ENCODE results near the gene DGUOK.
A peak's percentile ranks its signal among the peaks of the same experiment; 100 is the strongest.
"Not testable (repeated sequence)": the region's sequence is repeated elsewhere in the genome, so short reads cannot be mapped to it uniquely, and the experiment has no call there.

The DGUOK gene

DNA sequence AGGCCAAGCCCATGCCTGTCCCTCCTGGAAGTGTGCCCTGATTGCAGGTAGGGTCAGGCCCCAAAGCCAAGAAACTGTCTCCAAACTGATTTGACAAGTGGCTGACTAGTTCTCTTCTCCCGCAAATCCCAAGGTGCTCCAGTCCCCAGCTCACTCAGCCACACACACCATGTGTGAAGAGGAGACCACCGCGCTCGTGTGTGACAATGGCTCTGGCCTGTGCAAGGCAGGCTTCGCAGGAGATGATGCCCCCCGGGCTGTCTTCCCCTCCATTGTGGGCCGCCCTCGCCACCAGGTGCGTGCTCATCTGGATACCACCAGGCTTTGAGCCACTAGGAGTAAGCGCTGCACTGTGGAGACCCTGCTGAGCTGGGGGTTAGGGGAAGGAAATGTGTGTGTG lies 25.5 kb upstream of the DGUOK start:
- no peak for DNase-seq (ENCODE audit: low spot score)

DNA sequence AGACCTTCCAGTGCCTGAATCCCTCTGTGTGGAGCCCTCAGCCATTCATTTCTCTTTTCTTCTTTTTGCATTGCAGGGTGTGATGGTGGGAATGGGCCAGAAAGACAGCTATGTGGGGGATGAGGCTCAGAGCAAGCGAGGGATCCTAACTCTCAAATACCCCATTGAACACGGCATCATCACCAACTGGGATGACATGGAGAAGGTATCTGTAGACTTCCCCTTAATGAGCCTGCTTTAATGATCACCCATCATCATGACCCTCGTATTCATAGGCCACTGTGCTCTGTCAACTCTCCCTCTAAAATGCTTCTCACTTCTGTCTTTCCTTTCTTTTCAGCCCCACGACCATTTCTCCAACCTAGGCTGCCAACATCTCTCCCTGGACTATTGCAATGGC lies 24.4 kb upstream of the DGUOK start:
- no peak for DNase-seq (ENCODE audit: low spot score)

DNA sequence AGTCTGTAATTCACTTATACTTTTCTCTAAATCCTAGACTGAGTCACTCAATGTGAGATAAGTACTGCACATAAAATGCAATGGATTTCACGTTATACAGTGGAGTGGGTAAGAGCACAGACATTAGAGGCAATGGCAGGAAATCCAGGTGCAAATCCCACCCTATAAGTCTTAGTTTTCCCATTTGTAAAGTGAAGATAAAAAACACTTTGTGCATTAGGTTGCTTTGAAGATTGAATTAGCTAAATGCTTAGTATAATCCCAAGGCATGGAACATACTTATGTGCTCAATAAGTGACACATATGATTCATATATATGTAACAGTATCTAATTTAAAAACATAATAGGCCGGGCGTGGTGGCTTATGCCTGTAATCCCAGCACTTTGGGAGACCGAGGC lies 23.4 kb upstream of the DGUOK start:
- no peak for DNase-seq (ENCODE audit: low spot score)

DNA sequence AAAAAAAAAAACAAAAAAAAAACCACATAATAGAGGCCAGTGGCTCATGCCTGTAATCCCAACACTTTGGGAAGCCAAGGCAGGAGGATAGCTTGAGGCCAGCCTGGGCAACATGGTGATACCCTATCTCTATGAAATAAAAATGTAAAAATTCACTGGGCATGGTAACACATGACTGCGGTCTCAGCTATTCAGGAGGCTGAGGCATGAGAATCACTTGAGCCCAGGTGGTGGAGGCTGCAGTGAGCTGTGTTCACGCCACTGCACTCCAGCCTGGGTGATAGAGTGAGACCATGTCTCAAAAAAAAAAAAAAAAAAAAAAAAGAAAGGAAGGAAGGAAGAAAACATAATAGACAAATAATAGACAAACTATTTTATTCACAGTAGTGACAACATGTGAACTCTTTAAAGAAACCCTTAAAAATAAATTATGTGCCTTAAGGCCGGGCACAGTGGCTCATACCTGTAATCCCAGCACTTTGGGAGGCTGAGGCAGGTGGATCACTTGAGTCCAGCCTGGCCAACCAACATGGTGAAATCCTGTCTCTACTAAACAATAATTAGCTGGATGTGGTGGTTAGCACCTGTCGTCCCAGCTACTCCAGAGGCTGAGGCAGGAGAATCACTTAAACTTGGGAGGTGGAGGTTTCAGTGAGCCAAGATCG lies 22.6 kb upstream of the DGUOK start:
- DNase-seq (ENCODE audit: low spot score), result not testable (repeated sequence)

DNA sequence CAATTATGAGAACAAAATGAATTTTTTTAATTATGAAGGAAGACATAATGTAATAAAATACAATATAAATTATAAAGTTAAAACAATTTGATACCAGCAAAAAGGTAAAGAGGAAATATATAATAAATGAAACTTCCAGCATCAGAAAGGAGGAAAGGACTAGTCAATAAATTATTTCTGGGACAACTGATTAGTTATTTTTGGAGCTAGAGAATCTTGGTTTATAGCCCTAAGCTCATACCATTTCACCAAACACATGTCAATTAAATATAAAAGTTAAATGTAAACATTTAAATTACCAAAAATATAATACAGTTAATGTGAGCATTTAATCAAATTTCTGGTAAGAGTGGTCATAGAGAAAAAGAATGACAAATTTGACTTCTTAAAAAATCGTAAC lies 21.7 kb upstream of the DGUOK start:
- DNase-seq (ENCODE audit: low spot score), result no peak

DNA sequence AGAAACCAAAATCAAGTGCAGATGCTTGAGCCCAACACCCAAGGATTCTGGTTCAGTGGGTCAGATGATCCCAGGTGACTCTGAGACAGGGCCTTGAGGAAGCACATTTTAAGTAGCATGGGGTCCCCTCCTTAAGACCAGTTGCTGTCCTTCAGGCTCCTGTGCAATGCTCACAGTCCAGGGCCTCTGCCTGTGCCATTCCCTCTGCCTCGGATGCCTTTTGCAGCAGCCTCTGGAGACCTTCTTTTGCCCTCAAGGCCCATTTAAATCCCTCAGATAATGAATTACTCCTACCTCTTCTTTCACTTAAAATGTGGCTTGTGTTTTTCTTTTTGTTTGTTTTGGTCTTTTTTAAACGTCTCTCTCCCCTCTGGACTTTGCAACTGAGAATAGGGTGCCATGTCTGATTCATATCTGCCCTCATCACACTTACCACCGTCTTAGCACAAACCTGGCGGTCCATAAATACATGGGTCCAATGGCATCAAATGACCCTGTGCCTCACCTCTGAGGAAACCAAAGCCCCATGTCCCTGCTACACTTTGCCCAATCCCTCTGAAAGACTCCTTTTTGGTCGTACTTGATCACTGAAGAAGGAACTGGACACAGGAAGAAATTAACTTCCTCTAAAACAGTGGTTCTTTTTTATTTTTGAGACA lies 19.7 kb upstream of the DGUOK start:
- no peak for DNase-seq (ENCODE audit: low spot score)

DNA sequence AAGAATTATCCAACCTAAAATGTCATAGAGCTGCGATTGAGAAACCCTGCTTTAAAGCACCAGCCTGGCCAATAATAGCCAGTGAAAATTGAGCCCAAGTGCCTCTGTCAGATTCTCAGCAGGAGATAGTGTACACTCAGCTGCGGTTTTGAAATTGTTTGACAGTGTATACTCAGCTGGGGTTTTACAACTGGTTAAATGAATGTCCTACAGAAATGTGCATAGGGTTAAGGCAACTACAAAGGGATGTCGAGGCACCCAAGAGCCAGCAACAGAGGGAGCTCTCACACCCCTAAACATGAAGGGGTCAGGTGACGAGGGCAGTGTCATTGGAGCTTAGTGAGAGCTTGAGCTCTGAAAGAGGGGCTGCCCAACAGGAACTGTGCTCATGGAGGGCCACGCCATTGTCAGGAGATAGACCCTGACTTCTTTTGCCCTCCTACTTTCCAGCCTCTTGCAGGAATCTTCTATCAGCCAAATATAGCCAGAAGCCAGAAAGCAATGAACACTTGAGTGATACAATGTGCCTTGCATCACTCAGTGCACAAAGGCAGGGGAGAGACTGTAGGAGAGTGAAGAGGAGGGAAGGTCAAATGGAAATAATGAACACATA lies 18.7 kb upstream of the DGUOK start:
- DNase-seq (ENCODE audit: low spot score), result peak; percentile 71

DNA sequence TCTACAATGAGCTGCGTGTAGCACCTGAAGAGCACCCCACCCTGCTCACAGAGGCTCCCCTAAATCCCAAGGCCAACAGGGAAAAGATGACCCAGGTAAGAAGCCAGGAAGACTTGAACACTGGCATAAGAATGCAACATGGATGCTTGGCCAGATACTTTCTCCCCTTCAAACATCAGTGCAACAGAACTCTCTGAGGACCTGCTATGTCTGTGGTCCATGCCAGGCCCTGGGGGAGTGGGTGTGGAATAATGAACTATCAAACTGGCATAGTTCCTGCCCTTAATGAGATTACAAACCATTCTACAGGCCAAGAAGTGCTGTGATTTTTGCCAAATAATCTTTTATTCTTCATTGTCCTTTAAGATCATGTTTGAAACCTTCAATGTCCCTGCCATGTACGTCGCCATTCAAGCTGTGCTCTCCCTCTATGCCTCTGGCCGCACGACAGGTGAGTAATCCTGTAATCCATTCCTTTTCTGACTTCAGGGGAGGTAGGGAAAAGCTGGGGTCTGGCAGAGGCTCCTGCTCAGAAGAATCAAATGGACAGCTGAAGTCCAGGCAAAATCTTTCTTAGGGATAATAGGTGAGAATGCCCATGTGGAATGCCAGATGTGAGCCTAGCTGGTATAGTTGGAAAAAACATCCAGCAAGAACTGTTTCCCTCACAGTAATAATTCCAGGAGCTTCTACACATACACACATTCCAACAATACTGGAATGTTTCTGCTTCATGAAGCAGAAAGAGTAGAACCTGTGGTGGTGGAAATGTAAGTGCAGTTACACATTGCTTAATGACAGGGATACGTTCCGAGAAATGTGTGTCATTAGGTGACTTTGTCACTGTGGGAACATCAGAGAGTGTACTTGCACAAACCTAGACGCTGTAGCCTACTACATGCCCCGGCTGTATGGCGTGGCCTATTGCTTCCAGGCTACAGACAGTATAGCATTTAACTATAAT lies 17.7 kb upstream of the DGUOK start:
- DNase-seq (ENCODE audit: low spot score), result no peak

DNA sequence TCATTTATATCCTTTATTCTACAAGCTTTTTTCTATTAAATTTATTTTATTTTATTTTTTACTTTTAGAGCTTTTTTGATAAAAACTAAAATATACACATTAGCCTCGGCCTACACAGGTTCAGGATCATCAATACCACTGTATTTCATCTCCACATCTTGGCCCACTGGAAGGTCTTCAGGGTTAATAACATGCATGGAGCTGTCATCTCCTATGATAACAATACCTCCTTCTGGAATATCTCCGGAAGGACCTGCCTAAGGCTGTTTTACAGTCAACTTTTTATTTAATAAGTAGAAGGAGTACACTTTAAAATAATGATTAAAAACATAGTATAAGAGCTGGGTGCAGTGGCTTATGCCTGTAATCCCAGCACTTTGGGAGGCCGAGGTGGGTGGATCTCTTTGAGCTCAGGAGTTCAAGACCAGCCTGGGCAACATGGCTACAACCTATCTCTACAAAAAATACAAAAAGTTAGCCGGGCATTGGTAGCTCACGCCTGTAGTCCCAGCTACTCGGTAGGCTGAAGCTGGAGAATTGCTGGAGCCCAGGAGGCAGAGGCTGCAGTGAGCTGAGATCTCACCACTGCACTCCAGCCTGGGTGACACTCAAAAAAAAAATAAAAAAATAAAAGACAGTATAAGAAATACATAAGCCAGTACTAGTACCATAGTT lies 15.7 kb upstream of the DGUOK start:
- DNase-seq (ENCODE audit: low spot score), result no peak

DNA sequence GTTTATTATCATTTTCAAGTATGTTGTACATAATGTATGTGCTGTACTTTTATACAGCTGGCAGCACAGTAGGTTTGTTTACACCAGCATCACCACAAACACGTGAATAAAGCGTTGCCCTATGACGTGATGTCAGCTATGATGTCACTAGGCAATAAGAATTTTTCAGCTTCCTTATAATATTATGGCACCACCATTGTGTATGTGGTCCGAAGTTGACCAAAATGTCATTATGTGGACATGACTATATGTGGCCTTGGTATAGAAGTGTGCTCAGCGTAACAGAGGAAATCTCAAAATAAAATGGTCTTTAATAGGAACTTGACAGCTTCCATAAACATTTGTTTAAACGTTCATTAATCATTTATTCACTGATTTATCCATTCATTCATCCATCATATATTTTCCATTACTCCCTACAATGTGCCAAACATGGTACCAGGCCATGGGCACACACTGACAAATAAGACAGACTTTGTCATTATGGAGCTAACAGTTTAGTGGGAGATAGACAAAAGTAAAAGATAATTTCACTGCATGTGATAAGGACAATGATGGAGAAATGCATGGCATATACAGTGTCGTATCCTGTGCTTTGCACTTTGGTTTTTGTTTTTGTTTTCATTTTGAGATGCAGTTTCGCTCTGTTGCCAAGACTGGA lies 15.0 kb upstream of the DGUOK start:
- DNase-seq (ENCODE audit: low spot score), result no peak

DNA sequence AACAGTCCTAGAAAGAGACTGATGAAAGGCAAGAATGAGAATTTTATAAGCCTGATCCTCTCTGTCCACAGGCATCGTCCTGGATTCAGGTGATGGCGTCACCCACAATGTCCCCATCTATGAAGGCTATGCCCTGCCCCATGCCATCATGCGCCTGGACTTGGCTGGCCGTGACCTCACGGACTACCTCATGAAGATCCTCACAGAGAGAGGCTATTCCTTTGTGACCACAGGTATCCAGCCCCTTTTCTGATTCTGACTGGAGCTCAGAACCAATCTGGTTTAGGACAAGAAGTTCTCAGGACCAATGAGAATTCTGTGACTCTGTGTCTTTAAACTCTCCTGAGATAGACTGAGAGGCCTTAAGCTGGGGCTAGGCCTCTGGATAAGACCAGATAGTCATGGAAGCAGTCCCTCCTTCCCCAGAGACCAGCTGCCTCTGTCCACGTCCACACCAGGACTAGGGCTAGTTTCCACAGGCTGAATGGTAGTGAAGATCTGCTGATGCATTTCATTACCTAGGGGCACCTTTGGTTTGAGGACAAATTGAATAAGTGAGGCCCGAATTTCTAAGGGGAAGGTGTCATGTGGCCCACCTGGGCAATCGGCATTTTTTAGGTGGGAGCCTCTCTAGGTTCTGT lies 13.1 kb upstream of the DGUOK start:
- DNase-seq (ENCODE audit: low spot score), result no peak

DNA sequence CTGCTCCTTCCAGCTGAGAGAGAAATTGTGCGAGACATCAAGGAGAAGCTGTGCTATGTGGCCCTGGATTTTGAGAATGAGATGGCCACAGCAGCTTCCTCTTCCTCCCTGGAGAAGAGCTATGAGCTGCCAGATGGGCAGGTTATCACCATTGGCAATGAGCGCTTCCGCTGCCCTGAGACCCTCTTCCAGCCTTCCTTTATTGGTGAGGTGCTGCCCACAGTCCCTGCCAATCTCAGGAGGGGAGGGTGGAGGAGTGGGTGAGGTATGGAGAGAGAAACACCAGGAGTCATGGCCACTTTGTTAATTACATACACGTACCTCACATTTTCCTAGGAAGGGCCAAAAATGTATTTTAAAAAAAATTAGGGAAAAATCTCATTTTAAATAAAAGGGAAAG lies 12.0 kb upstream of the DGUOK start:
- no peak for DNase-seq (ENCODE audit: low spot score)

DNA sequence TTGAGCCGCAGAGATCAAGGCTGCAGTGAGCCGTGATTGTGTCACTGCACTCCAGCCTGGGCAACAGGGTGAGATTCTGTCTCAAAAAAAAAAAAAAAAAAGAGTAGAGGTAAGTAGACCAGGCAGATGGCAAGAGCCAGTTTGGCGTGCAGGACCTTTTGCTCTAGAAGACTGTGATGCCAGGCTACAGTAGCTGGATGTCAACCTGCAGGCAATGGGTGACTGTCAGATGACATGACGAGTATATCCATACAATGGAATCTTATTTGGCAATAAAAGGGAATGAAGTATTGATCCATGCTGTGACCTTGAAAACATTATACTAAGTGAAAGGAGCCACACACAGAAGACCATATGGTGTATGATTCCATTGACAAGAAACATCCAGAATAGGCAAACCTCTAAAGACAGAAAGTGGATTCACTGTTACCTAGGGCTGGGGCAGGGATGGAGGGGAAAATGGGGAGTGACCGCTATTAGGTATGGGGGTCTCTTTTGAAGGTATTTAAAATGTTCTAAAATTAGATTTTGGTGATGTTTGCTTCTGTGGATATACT lies 11.2 kb upstream of the DGUOK start:
- no peak for DNase-seq (ENCODE audit: low spot score)

DNA sequence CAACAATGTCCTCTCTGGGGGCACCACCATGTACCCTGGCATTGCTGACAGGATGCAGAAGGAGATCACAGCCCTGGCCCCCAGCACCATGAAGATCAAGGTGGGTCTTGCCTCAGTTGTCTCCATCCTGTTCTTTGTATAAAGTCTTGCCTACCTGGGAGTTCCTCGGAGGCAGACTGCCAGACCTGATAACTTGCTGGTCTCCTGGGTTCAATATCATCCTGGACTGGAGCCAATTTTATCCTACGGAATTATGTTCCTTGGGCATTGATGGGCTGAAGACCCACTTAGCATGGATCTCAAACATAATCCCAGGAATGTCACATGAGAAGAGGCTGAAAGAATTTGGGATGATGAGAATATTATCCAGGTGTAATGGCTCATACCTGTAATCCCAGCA lies 10.0 kb upstream of the DGUOK start:
- no peak for DNase-seq (ENCODE audit: low spot score)

DNA sequence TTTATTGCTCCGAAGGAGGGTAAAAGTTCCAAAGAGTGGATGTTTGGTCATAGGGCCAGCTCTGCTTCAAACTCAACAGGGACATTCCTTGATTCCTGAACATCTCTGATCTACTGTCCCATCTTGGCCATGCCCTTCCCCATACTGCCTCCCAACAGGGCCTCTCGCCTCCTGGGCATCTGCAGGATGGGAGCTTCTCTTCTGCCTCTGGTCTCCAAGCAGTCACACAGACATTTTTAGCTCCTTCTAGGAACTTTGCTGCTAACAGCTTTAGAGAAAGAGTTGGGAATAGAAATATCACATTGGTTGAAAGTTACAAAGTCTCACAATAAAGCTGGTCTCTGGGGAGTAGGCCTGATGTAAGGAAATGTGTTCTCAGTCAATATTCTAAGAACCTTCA lies 9.4 kb upstream of the DGUOK start:
- DNase-seq (ENCODE audit: low spot score), result no peak

DNA sequence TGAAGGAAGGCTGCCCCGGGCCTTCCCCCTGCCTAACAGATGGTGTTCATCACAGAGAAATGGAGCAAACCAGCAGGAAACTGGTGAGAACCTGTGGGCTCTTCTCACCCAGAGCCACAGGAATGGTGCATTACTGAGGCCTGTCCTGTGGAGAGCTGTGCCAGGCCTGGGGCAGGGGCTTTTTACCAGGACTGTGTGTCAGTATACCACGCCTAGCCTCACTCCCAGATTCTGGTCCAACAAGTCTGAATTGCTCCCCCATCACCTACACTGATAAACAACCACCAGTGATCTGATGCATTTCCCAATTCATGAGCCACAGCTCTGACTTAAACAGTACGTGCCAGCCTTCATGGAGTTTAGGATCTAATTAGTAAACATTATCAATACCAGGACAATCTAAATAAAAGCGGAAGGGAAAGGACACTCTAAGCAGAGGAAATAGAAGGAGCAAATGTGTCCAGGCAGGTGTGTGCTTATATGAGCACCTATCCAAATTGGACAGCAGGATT lies 8.9 kb upstream of the DGUOK start:
- DNase-seq (ENCODE audit: low spot score), result no peak

DNA sequence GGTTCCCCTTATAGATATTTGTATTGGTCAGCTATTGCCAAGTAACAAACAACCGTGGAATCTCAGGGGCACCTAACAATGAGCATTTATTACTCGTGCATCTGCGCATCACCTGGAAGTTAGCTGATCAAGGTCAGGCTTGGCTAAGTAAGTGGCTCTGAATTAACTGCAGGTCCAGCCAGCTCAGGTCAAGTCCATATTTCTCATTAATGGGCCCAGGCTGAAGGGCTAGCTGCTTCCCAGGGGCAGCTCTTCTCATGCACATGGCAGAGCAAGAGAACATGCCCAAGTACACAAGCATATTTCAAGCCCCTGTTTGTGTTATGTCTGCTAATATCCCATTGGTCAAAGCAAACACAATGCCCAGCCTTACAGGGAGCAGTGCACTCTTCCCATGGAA lies 7.8 kb upstream of the DGUOK start:
- DNase-seq (ENCODE audit: low spot score), result no peak

DNA sequence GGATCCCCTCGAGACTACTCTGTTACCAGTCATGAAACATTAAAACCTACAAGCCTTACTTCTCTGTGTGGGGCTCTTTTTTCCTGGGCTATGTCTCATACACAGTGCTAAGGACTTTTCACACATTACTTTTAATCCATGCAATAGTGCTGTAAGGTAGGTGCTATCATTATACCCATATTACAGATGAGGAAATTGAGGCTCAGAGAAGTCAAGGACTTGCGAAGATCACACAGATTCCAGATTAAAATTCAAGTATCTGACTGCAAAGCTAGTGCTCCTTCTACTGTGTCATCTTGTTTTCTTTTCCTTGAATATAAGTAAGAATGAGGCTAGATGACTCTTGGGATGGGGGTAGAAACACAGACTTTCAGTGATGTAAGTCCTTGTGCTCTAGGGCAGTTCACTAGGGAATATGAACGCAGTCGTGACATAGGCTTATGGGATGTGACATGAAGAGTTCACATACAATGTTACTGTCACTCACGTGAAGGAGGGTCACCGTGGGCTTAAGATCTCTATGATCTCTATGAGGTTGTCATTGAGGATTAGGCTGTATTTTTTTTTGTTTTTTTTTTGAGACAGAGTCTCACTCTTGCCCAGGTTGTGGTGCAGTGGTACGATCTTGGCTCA lies 7.0 kb upstream of the DGUOK start:
- no peak for DNase-seq (ENCODE audit: low spot score)

DNA sequence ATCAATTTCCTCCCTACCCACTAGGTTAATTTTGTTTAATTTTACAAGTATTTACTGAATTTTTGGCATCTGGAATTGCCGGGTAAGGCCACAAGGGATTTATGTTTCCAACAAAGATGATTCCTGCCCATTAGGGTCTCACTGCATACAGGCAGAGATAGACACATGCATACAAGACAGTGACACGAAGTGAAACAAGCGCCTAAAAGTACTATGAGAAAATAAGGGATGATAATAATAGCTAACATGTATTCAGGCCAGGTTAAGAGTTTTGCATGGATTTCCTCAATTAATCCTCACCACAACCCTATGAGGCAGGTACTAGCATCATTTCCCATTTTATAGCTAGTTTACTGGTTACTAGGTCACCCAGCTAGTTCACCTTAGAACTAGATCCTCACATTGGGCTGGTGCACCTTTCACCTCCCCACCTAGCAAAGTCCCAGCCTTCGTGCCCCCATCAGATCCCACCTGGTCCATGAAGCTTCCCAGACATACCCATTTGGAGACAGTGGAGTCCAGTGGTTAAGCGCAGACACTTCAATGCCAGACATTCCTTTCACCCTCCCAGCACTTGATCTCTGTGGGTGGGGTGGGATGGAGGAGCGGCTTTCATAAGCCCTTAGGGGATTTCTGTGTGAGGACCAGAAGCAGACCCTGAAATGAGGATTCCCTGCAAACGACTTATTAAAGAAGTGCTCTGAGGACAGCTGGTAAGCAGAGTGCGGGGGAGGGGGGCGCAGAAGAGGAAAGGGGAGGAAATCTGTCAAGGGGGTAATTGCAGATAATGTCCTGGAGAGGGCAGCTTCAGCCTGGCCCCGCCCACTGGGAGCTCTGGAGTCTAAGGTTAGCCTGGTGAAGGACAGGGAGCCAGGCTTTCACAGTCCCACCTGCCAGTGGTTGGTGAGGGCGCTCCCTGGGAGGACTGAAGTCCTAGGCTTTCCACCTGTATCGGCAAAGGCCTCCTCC lies 5.8 kb upstream of the DGUOK start:
- DNase-seq (ENCODE audit: low spot score), result peak; percentile 66

Measured in hematopoietic multipotent progenitor cell treated with erythropoietin and hydrocortisone succinate and interleukin-3 and kit ligand, for 15 days (in vitro differentiated cells).